ENCODE data around the gene CCSAP. TPM values are rescaled to one million over a fixed set of nuclear protein-coding genes. Genes with fewer than 3 reads are reported as not detected.

The CCSAP gene
- total and polyA plus RNA-seq, 10 of the 15 experiments (the other 5 are each of a cell fraction or from before 2014, with no cell fraction given) = 0.75 to 3.4 (median 2.8) TPM

GRCh38 chr1:229349463-229350385, 6.9 kb upstream of the CCSAP start (continued):
- no peak for TF ChIP-seq POU2F2 (IDR thresholded peaks at IDR 0.05; ENCODE audit: borderline replicate concordance, low read depth, low read length)
- no peak for TF ChIP-seq ZNF687 (IDR thresholded peaks at IDR 0.05)
- no peak for TF ChIP-seq EP300 (IDR thresholded peaks at IDR 0.05; ENCODE audit: borderline replicate concordance in 1 of 2, control insufficient read depth in 1 of 2, low read depth in 2 of 2, low read length in 2 of 2)

DNA sequence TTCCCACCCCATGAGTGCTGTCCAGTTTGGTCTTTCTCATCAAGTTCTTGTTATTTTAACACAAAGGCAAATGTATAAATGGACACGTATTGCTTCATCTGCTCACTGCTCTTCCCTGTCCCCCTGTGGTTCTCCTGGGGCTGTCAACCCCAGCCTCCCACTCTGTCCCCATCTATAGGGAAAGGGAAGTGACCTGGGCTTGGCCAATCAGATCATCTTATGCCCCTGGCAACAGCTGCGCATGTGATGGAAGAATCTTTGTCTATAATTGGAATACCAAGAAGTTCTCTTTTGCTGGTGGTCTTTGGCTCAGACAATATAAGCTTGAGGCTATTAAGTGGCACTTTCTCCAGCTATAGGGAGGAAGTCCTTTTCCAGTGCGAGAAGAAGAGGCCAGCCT, 4.7 kb upstream of the CCSAP start:
- ATAC-seq (no peak), DNase-seq (ENCODE audit: low read depth, low spot score) (no peak), FAIRE-seq (no peak)
- TF ChIP-seq RFX5 (IDR thresholded peaks at IDR 0.05; ENCODE audit: low read depth, low read length) = peak; percentile 72
- TF ChIP-seq, protein P1, sequence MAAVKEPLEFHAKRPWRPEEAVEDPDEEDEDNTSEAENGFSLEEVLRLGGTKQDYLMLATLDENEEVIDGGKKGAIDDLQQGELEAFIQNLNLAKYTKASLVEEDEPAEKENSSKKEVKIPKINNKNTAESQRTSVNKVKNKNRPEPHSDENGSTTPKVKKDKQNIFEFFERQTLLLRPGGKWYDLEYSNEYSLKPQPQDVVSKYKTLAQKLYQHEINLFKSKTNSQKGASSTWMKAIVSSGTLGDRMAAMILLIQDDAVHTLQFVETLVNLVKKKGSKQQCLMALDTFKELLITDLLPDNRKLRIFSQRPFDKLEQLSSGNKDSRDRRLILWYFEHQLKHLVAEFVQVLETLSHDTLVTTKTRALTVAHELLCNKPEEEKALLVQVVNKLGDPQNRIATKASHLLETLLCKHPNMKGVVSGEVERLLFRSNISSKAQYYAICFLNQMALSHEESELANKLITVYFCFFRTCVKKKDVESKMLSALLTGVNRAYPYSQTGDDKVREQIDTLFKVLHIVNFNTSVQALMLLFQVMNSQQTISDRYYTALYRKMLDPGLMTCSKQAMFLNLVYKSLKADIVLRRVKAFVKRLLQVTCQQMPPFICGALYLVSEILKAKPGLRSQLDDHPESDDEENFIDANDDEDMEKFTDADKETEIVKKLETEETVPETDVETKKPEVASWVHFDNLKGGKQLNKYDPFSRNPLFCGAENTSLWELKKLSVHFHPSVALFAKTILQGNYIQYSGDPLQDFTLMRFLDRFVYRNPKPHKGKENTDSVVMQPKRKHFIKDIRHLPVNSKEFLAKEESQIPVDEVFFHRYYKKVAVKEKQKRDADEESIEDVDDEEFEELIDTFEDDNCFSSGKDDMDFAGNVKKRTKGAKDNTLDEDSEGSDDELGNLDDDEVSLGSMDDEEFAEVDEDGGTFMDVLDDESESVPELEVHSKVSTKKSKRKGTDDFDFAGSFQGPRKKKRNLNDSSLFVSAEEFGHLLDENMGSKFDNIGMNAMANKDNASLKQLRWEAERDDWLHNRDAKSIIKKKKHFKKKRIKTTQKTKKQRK (IDR thresholded peaks at IDR 0.05; ENCODE audit: low read depth, low read length) = no peak
- no peak overlapping the region for H3K4me3 ChIP-seq
- H3K4me1 ChIP-seq (ENCODE audit: control insufficient read depth, insufficient read depth, low read length) = no peaks in the 10 kb centered on the region
- POLR2A ChIA-PET = no interaction called here
- H2AFZ ChIP-seq (ENCODE audit: control insufficient read depth, low read depth, low read length) = no peak overlapping the region
- no peaks in the 10 kb centered on the region for H3K79me2 ChIP-seq (ENCODE audit: control insufficient read depth, insufficient read depth, low read length)
- RAD21 ChIA-PET (ENCODE audit: unreplicated experiment) = no interaction called here
- H3K27ac ChIP-seq (ENCODE audit: control insufficient read depth, insufficient read depth) = no peak overlapping the region
- SMC1A ChIA-PET (ENCODE audit: uncharacterized antibody, unreplicated experiment) = interaction anchor here (0.9 kb wide), 1 partner anchor 20 kb away, joined by 3 read pairs; no protein-coding TSS in a partner anchor
- no peak overlapping the region for H3K9ac ChIP-seq (ENCODE audit: control insufficient read depth, insufficient read depth, low read length)
- no peaks in the 10 kb centered on the region for H4K20me1 ChIP-seq (ENCODE audit: control insufficient read depth, insufficient read depth)
- H3K27me3 ChIP-seq (replicated peaks in 1 of 2; ENCODE audit: control insufficient read depth in 2 of 2, insufficient read depth in 2 of 2, low read length in 1 of 2) = peaks cover 0 to 2% of the 10 kb centered on the region in 2 experiments; a peak in 2 of 4 replicates
- WGBS (ENCODE audit: insufficient coverage, insufficient replicate concordance, low lambda C conversion rate, missing lambda C conversion rate) = 69% methylated on average over 3 of the region's 3 CpGs
- CTCF ChIA-PET = interaction anchor here (1.7 kb wide), 1 partner anchor 9 kb away, joined by 4 read pairs; no protein-coding TSS in a partner anchor
- H3K36me3 ChIP-seq (ENCODE audit: control insufficient read depth in 2 of 2, insufficient read depth in 2 of 2, low read length in 1 of 2) = no peaks in the 10 kb centered on the region
- in situ Hi-C loops (cut with MboI) = no loop called here
- no TSS peak for BruUV-seq (replicated peaks)
- intact Hi-C loops (cut with micrococcal nuclease; ENCODE audit: unreplicated experiment) = no loop called here
- H3K4me2 ChIP-seq (ENCODE audit: control insufficient read depth, insufficient read depth) = no peak overlapping the region
- no peaks in the 10 kb centered on the region; the same call in 1 of the 3 replicates for H3K9me3 ChIP-seq (replicated peaks; ENCODE audit: control insufficient read depth, insufficient read depth, low read length)

Measured in GM12878 (cell line).